ENCODE results near the gene NFKBIB. TPM values are rescaled to one million over a fixed set of nuclear protein-coding genes. Genes with fewer than 3 reads are reported as not detected.

NFKBIB gene
- total RNA-seq, result 10.9 and 14.0 TPM in 2 replicates

GRCh38 chr19:38899447-38900201 lies at the start of gene NFKBIB, which contains the start of gene SIRT2:
NFKBIB (plus strand) TSS chr19:38899969; CDS start chr19:38900033, 64 bp downstream.
SIRT2 (minus strand) TSS chr19:38899618; CDS start chr19:38899521, 97 bp downstream.

GRCh38 chr19:38877781-38878574 lies 21.8 kb upstream of the NFKBIB start, which contains the start of gene RINL:
RINL (minus strand) TSS chr19:38878275; CDS start chr19:38876742, 1,533 bp downstream.

GRCh38 chr19:38929929-38930775 lies 30.4 kb downstream of the NFKBIB start, which contains the start of gene SARS2:
SARS2 (minus strand) TSS chr19:38930763; CDS start chr19:38930736, 27 bp downstream.

GRCh38 chr19:38930776-38931520 lies 31.2 kb downstream of the NFKBIB start, which contains the start of gene MRPS12:
MRPS12 (plus strand) TSS chr19:38930944; CDS start chr19:38931295, 351 bp downstream.

Other genes starting within 250 kb of the NFKBIB start
- gene CAPN12, start 155.5 kb upstream of the NFKBIB start, total RNA-seq, result not detected in 2 replicates
- not detected in 2 replicates for gene LGALS7, start 126.5 kb upstream of the NFKBIB start, total RNA-seq
- gene LGALS7B, start 110.8 kb upstream of the NFKBIB start, total RNA-seq, result not detected in 2 replicates
- 0.09 TPM in 1 of 2 replicates, not detected in the other for gene LGALS4, start 87.0 kb upstream of the NFKBIB start, total RNA-seq
- 19.3 and 36.8 TPM in 2 replicates for gene ECH1, start 68.2 kb upstream of the NFKBIB start, total RNA-seq
- 239 and 308 TPM in 2 replicates for gene HNRNPL, start 50.0 kb upstream of the NFKBIB start, total RNA-seq
- 3.2 and 4.2 TPM in 2 replicates for gene RINL, start 21.7 kb upstream of the NFKBIB start, total RNA-seq
- 43.9 and 44.0 TPM in 2 replicates for gene SIRT2, start 351 bp upstream of the NFKBIB start, total RNA-seq
- not detected in 2 replicates for gene CCER2, start 12.2 kb downstream of the NFKBIB start, total RNA-seq
- 13.9 and 15.0 TPM in 2 replicates for gene SARS2, start 30.8 kb downstream of the NFKBIB start, total RNA-seq
- gene MRPS12, start 31.0 kb downstream of the NFKBIB start, total RNA-seq, result 36.9 and 48.1 TPM in 2 replicates
- 14.8 and 17.7 TPM in 2 replicates for gene FBXO17, start 75.8 kb downstream of the NFKBIB start, total RNA-seq
- gene FBXO27, start 132.6 kb downstream of the NFKBIB start, total RNA-seq, result 0.54 and 0.94 TPM in 2 replicates
- gene ACP7, start 184.4 kb downstream of the NFKBIB start, total RNA-seq, result not detected in 2 replicates
- gene PAK4, start 225.8 kb downstream of the NFKBIB start, total RNA-seq, result 7.0 and 9.9 TPM in 2 replicates

All from endothelial cell of coronary artery (primary cell).